Pancreas (tissue), 10 donors: ENCODE results near the gene FBXL17. TPM values are rescaled to one million over a fixed set of nuclear protein-coding genes. Genes with fewer than 3 reads are reported as not detected.

ENCODE experiments used
- ATAC-seq, 4 donors: fragments of 200-7000 bp; cut with Tn5 transposase; one replicate each; pipeline versions ENCODE4 v1.8.0 to v1.9.1; 2020; ENCODE audit warnings: mild to moderate bottlenecking in 4 of 4, moderate library complexity in 4 of 4
- DNase-seq, 6 donors: peaks; one replicate each; pipeline ENCODE4 v3.0.0-alpha.2; 2020
- FAIRE-seq: peaks from 2 replicates; lab custom pipeline; 2012; peaks lifted over from hg19 to GRCh38; lab: Jason Lieb, UNC
- H3K27ac ChIP-seq, 4 donors: fragments of 200-600 bp; sonication (generic); 1 replicate in 3 of 4; 2 replicates in 1 of 4; pipeline versions ENCODE4 v1.5.0 to v1.8.0; 2020
- H3K27me3 ChIP-seq, 4 donors: fragments of 200-600 bp; one replicate each; pipeline ENCODE4 v1.8.0; 2021
- H3K36me3 ChIP-seq, 3 donors: fragments of 200-600 bp; sonication (generic) in 1 of 3; one replicate each; pipeline versions ENCODE4 v1.5.0 to v1.8.0; 2020 to 2021
- H3K4me1 ChIP-seq, 3 donors: fragments of 200-600 bp; one replicate each; pipeline ENCODE4 v1.8.0; 2021
- H3K4me3 ChIP-seq, 4 donors: fragments of 200-600 bp; sonication (generic) in 2 of 4; one replicate each; pipeline versions ENCODE4 v1.5.0 to v1.8.0; 2020 to 2021
- H3K9me3 ChIP-seq, 4 donors: fragments of 200-600 bp; one replicate each; pipeline ENCODE4 v1.8.0; 2021
- CTCF ChIP-seq, 4 donors: fragments of 200-600 bp; sonication (generic) in 3 of 4; IDR thresholded peaks; one replicate each; pipeline versions ENCODE4 v1.5.0 to v1.8.0; 2021; ENCODE audit warnings: antibody characterized with exemption in 4 of 4
- WGBS, 2 donors: extraction: QIAGEN DNeasy Blood & Tissue Kit; methylation state at CpG; one replicate each; pipeline ENCODE4 v1.1.7; 2013; 5-methylcytosine and 5-hydroxymethylcytosine counted together
- intact Hi-C, 3 donors: fragments of 100-400 bp; cut with DNase I; formaldehyde crosslinking; loops; one replicate each; pipeline versions ENCODE4 v1.11.1 to v1.14.2; 2022
- polyA plus RNA-seq, 2 donors: library from polyadenylated mRNA; stranded (reverse); fragments of 200-250 nt; gene quantifications; one replicate each; pipeline ENCODE4 v1.2.3, GENCODE V29; 2013
- total RNA-seq, 6 donors: library from RNA; stranded (reverse); fragmentation: NEBNext Ultra II Directional in 4 of 6; extraction: Animal tissue kit (Norgen Biotek cat#: 25700) in 4 of 6; gene quantifications; one replicate each; pipeline versions ENCODE4 v1.2.1 to v1.2.4, GENCODE V29; 2021 to 2023
- donor health status: healthy with polysubstance abuse.
- donor health status: DM: no; HTN: no; CAD: no; lungs with moderate emphysema.
- donor health status: DM: no; HTN: no; CAD: no.
- donor health status: control.
- donor health status: control.
- donor health status: Bipolar disorder and iron deficiency.
- donor health status: DM: yes; HTN: yes; CAD: no.
- donor health status: DM: no; HTN: no; CAD: no.
- donor health status: DM: no; HTN: no; CAD: no.
- donor health status: DM: yes; HTN: yes; CAD: no.

FBXL17 gene
- total and polyA plus RNA-seq, 8 donors = 4.2 to 11.1 (median 7.3) TPM

- intact Hi-C loops = no loop called here
- TF ChIP-seq CTCF (IDR thresholded peaks at IDR 0.05) = no peak
- 86 to 89% methylated on average over 4 of the region's 4 CpGs for WGBS, 2 donors
- no peaks in the 10 kb centered on the region for H3K27me3 ChIP-seq
- no peak overlapping the region for H3K27ac ChIP-seq
- no peaks in the 10 kb centered on the region for H3K36me3 ChIP-seq
- no peak for ATAC-seq
- DNase-seq = no peak
- FAIRE-seq = no peak
- peaks cover 0 to 7% (median 3%) of the 10 kb centered on the region in 3 donors for H3K4me1 ChIP-seq
- H3K4me3 ChIP-seq = no peak overlapping the region
- H3K9me3 ChIP-seq = no peaks in the 10 kb centered on the region
Measured at GRCh38 chr5:108122702-108123101, 259.2 kb downstream of the FBXL17 start.

- no peak for FAIRE-seq
- WGBS, 2 donors = 93 to 99% methylated on average over 2 of the region's 2 CpGs
- Histone ChIP-seq H3K27me3 (no peaks in the 10 kb centered on the region), H3K4me3 (no peak overlapping the region), H3K27ac (no peak overlapping the region), H3K9me3 (no peaks in the 10 kb centered on the region), H3K4me1 (no peaks in the 10 kb centered on the region), H3K36me3 (no peaks in the 10 kb centered on the region)
- intact Hi-C loops = no loop called here
- TF ChIP-seq CTCF (IDR thresholded peaks at IDR 0.05) = no peak
- DNase-seq = no peak
- no peak for ATAC-seq
Measured at GRCh38 chr5:108118813-108119514, 262.9 kb downstream of the FBXL17 start.

DNA sequence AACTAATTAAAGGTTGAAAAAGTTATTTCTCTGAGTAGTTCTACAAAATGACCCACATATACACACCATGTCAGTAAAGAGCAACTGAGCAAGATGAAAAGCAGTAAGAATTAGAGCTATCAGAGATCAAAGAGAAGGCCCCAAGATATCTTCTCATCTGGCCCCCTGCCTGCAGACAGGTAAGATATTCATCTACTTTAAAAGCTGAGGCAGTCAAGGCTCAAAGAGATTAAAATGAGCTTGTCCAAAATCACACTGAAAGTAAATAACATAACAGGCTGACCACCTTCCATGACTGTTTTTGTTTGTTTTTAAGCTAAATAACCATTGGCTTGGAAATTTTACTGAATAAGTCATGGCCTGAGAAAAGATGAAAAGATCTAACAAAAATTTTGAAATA, 266.2 kb downstream of the FBXL17 start:
- Histone ChIP-seq H3K4me3 (no peak overlapping the region), H3K4me1 (no peaks in the 10 kb centered on the region), H3K27ac (no peak overlapping the region), H3K9me3 (no peaks in the 10 kb centered on the region), H3K27me3 (no peaks in the 10 kb centered on the region), H3K36me3 (no peaks in the 10 kb centered on the region)
- ATAC-seq = no peak
- intact Hi-C loops = no loop called here
- no peak for TF ChIP-seq CTCF (IDR thresholded peaks at IDR 0.05)
- FAIRE-seq = no peak
- no peak for DNase-seq

GRCh38 chr5:108113950-108114349, 267.9 kb downstream of the FBXL17 start:
- DNase-seq (no peak), FAIRE-seq (no peak), ATAC-seq (no peak)
- Histone ChIP-seq H3K27me3 (no peaks in the 10 kb centered on the region), H3K36me3 (no peaks in the 10 kb centered on the region), H3K4me3 (no peak overlapping the region), H3K4me1 (no peaks in the 10 kb centered on the region), H3K27ac (no peak overlapping the region), H3K9me3 (no peaks in the 10 kb centered on the region)
- no peak for TF ChIP-seq CTCF (IDR thresholded peaks at IDR 0.05)
- 57 to 79% methylated on average over 2 of the region's 2 CpGs for WGBS, 2 donors
- intact Hi-C loops = no loop called here

DNA sequence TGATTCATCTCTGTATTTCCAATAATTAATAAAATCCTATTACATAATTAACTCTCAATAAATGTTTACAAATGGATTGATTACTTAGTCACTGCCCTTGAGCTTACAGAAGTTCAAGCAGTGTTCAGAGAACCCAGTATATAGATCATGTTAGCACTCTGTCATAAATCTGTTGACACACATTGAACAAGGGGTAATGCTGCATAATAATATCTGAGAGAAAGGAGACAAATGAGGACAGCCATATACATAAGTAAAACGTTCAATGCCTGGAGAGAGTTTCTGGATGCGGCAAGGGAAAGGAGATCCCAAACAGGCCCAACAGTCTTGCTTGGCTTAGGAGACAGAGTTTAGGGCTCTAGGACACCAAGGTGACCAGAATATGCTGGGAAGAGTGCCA, 270.2 kb downstream of the FBXL17 start:
- no peak overlapping the region for H3K27ac ChIP-seq
- intact Hi-C loops = no loop called here
- no peak for TF ChIP-seq CTCF (IDR thresholded peaks at IDR 0.05)
- no peak for DNase-seq
- H3K27me3 ChIP-seq = no peaks in the 10 kb centered on the region
- H3K36me3 ChIP-seq = no peaks in the 10 kb centered on the region
- 70 to 76% methylated on average over 2 of the region's 2 CpGs for WGBS, 2 donors
- no peak for FAIRE-seq
- no peaks in the 10 kb centered on the region for H3K4me1 ChIP-seq
- H3K4me3 ChIP-seq = no peak overlapping the region
- no peaks in the 10 kb centered on the region for H3K9me3 ChIP-seq
- no peak for ATAC-seq
